Adrenal gland (tissue), 12 donors: ENCODE results near the gene MEGF11. TPM values are rescaled to one million over a fixed set of nuclear protein-coding genes. Genes with fewer than 3 reads are reported as not detected.

Source experiments
- DNase-seq, 7 donors: peaks; one replicate each; pipeline ENCODE4 v3.0.0-alpha.2; 2019 to 2020
- H3K27ac ChIP-seq, 5 donors: fragments of 200-600 bp; sonication (generic) in 4 of 5; 1 replicate in 3 of 5; 2 replicates in 2 of 5; pipeline versions ENCODE4 v1.5.1 to v1.8.0; 2016 to 2020; ENCODE audit warnings: mild to moderate bottlenecking in 1 of 5
- H3K27me3 ChIP-seq: fragments of 200-600 bp; 2 replicates; pipeline ENCODE4 v1.8.0; 2021
- H3K36me3 ChIP-seq, 2 donors: fragments of 200-600 bp; replicated peaks in 1 of 2; 1 replicate in 1 of 2; 2 replicates in 1 of 2; pipeline versions ENCODE4 v1.5.1 to v1.8.0; 2018 to 2022
- H3K4me1 ChIP-seq, 2 donors: fragments of 200-600 bp; replicated peaks in 1 of 2; 1 replicate in 1 of 2; 2 replicates in 1 of 2; pipeline versions ENCODE4 v1.5.1 to v1.8.0; 2018 to 2021
- H3K4me3 ChIP-seq, 4 donors: fragments of 200-600 bp; sonication (generic) in 3 of 4; one replicate each; pipeline ENCODE4 v1.5.1; 2016 to 2018
- H3K9me3 ChIP-seq, 3 donors: fragments of 200-600 bp; sonication (generic) in 1 of 3; replicated peaks in 1 of 3; 1 replicate in 2 of 3; 2 replicates in 1 of 3; pipeline versions ENCODE4 v1.5.1 to v1.8.0; 2016 to 2021
- POLR2A ChIP-seq, 2 donors: fragments of 450-650 bp; IDR thresholded peaks; one replicate each; pipeline ENCODE4 v1.6.1; 2017; ENCODE audit warnings: antibody characterized with exemption in 2 of 2, mild to moderate bottlenecking in 2 of 2, moderate library complexity in 1 of 2
- WGBS, 4 donors: extraction: QIAGEN DNeasy Blood & Tissue Kit in 2 of 4; methylation state at CpG; one replicate each; pipeline versions ENCODE4 v1.1.5 to v1.1.7; 2013 to 2017; 5-methylcytosine and 5-hydroxymethylcytosine counted together
- intact Hi-C, 2 donors: fragments of 100-400 bp; cut with DNase I; formaldehyde crosslinking; loops; one replicate each; pipeline versions ENCODE4 v1.14.1 to v1.15.0; 2022 to 2023
- polyA plus RNA-seq, 3 donors: library from polyadenylated mRNA; stranded (reverse); fragments of 200-250 nt in 2 of 3; fragments of 350-450 nt in 1 of 3; fragmentation: Illumina TruSeq in 1 of 3; extraction: RNeasy Lipid Tissue Mini Kit (QIAGEN cat#74804) in 1 of 3; gene quantifications; one replicate each; pipeline ENCODE4 v1.2.3, GENCODE V29; 2013 to 2014
- total RNA-seq, 9 donors: library from RNA; depleted of rRNA in 4 of 9; stranded (reverse); fragments of >200 nt in 4 of 9; fragments of 120-200 nt in 1 of 9; fragmentation: NEBNext Ultra II Directional in 1 of 9; extraction: Animal tissue kit (Norgen Biotek cat#: 25700) in 1 of 9; gene quantifications; one replicate each; pipeline versions ENCODE4 v1.1.0 to v1.2.4, GENCODE V29; 2013 to 2023
- TF ChIP-seq, protein P1 (sequence below), 6 experiments: fragments of 450-650 bp in 4 of 6; fragments of 200-600 bp in 2 of 6; sonication (generic) in 1 of 6; IDR thresholded peaks; 1 replicate in 5 of 6; 2 replicates in 1 of 6; pipeline versions ENCODE4 v1.5.1 to v1.8.0; 2016 to 2021; ENCODE audit warnings: antibody characterized with exemption in 6 of 6, mild to moderate bottlenecking in 2 of 6, moderate library complexity in 1 of 6
- donor health status: healthy with polysubstance abuse.
- donor health status: Bipolar disorder and iron deficiency.
- donor health status: DM: yes; HTN: yes; CAD: no.
- donor health status: DM: no; HTN: no; CAD: no.
- donor health status: DM: no; HTN: no; CAD: no.
- donor health status: DM: yes; HTN: yes; CAD: no.

The MEGF11 gene
- total and polyA plus RNA-seq, 12 donors, result 0.04 to 0.98 (median 0.14) TPM; not detected in 5

DNA sequence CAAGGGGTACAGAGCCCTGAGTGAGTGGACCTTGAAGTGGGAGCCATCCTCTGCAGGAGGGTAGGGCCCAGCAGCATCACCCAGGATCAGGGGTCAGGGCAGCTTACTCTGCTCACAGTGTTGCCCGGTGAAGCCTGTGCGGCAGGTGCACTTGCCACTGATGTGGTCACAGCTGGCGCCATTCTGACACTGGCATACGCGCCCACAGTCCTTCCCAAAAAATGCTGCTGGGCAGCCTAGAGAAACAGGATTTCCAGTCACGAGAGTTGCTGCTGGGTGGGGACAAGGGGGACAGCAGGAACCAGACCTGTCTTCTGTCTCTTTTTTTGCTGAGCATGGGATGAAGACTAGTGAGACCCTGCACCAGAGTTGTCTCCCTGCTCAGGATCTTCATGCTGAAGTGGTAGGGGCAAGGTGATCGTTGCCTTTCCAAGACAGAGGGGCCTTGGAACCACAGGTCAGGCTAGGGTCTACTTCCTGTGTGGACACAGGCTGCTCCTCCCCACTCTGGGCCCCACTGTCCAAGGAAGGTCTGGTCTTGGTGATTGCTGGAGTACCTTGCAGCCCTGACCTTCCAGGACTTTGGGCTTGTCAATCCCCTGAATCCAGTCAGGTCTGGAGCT is 337.4 kb downstream of the MEGF11 start:
- TF ChIP-seq POLR2A (IDR thresholded peaks at IDR 0.05), result no peak
- TF ChIP-seq, protein P1, sequence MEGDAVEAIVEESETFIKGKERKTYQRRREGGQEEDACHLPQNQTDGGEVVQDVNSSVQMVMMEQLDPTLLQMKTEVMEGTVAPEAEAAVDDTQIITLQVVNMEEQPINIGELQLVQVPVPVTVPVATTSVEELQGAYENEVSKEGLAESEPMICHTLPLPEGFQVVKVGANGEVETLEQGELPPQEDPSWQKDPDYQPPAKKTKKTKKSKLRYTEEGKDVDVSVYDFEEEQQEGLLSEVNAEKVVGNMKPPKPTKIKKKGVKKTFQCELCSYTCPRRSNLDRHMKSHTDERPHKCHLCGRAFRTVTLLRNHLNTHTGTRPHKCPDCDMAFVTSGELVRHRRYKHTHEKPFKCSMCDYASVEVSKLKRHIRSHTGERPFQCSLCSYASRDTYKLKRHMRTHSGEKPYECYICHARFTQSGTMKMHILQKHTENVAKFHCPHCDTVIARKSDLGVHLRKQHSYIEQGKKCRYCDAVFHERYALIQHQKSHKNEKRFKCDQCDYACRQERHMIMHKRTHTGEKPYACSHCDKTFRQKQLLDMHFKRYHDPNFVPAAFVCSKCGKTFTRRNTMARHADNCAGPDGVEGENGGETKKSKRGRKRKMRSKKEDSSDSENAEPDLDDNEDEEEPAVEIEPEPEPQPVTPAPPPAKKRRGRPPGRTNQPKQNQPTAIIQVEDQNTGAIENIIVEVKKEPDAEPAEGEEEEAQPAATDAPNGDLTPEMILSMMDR (IDR thresholded peaks at IDR 0.05), result no peak
- peaks cover 0 to 17% of the 10 kb centered on the region in 2 donors for H3K4me1 ChIP-seq
- intact Hi-C loops, result no loop called here
- H3K36me3 ChIP-seq, result peaks cover 0 to 6% of the 10 kb centered on the region in 2 donors
- no peaks in the 10 kb centered on the region for H3K9me3 ChIP-seq
- WGBS, 4 donors, result 73 to 94% (median 90%) methylated on average over 2 to 7 of the region's 7 CpGs
- peak overlapping the region in 1 of 5 donors; percentile 73 for H3K27ac ChIP-seq
- no peaks in the 10 kb centered on the region for H3K27me3 ChIP-seq
- peak in 2 of 7 donors; percentile 3 to 46 for DNase-seq
- H3K4me3 ChIP-seq, result no peak overlapping the region

DNA sequence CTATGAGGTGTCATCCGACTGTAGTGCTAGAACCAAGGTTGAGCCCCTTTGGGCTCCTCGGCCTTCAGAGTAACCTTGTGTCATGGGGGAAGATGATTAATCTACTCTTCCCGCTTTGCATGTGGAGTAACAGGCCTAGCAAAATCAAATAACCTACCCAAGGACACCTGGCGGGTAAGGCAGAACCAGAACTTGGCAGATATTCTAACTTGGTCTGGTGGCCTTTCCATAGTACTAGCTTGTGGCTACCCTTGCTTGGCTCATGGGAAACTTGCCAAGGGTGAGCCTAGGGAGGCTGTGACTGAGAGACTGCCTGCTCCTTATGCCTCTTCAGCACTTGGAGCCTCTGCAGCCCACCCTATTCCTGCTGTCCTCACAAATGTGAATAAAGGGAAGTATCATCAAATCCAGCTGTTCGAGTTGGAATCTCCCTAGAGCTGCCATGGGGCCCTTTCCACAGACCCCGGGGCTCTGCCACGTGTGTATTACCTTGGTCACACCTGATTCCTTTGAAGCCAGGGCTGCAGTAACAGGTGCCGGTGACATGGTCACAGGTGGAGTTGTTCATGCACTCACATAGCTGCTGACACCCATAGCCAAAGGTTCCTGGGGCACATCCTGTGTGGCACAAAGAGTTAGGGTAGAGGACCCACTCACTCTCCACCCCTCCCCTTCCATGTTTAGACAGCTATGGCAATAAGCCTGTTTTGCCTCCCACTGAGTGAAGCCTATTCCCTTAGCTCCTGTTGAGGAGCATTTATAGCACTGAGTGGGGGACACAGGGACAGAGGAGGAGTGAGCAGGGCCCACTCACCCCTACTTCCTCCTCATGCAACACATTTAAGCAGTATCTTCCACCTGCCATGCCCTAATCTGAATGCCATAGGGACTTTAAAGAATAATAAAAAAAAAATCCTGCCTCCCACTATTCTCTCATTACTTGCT is 338.3 kb downstream of the MEGF11 start:
- intact Hi-C loops, result no loop called here
- TF ChIP-seq POLR2A (IDR thresholded peaks at IDR 0.05), result no peak
- TF ChIP-seq, protein P1 (IDR thresholded peaks at IDR 0.05), result no peak
- 52 to 69% (median 59%) methylated on average over 8 of the region's 8 CpGs for WGBS, 4 donors

DNA sequence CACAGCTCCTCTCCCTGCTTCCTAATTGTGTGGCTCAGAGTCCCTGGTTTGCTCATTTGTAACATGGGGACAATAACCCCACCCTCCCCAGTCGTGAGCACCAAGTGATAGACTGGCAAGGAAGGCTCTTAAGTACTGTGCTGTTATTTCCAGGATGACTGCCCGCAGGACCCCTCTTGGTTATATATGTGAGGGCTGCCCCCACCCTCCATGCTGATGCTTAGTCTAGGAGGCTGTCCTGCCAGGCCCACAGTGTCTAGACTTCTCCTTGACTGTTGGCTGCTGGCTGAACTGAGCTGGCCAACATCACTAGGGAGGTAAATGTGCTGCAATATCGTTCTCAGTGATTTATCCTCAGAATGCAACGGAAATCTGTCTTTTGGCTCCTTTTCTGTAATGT is 339.2 kb downstream of the MEGF11 start:
- Histone ChIP-seq H3K9me3 (no peaks in the 10 kb centered on the region), H3K4me3 (no peak overlapping the region), H3K27me3 (no peaks in the 10 kb centered on the region), H3K4me1 (peaks cover 0 to 17% of the 10 kb centered on the region in 2 donors), H3K27ac (peak overlapping the region in 4 of 5 donors; percentile 23 to 73 (median 63)), H3K36me3 (peaks cover 0 to 17% of the 10 kb centered on the region in 2 donors)
- intact Hi-C loops, result no loop called here
- TF ChIP-seq, protein P1 (IDR thresholded peaks at IDR 0.05), result no peak
- no peak for TF ChIP-seq POLR2A (IDR thresholded peaks at IDR 0.05)
- peak in 4 of 7 donors; percentile 30 to 60 (median 38) for DNase-seq
- 43 to 55% (median 50%) methylated on average over 3 to 4 of the region's 4 CpGs for WGBS, 4 donors

More for the DNA sequence above, 338.3 kb downstream of the MEGF11 start:
- peak in 4 of 7 donors; percentile 46 to 65 (median 49) for DNase-seq
- H3K9me3 ChIP-seq, result no peaks in the 10 kb centered on the region
- peak overlapping the region in 4 of 5 donors; percentile 23 to 73 (median 54) for H3K27ac ChIP-seq
- peaks cover 0 to 17% of the 10 kb centered on the region in 2 donors for H3K4me1 ChIP-seq
- no peak overlapping the region for H3K4me3 ChIP-seq
- no peaks in the 10 kb centered on the region for H3K27me3 ChIP-seq
- H3K36me3 ChIP-seq, result peaks cover 0 to 11% of the 10 kb centered on the region in 2 donors

DNA sequence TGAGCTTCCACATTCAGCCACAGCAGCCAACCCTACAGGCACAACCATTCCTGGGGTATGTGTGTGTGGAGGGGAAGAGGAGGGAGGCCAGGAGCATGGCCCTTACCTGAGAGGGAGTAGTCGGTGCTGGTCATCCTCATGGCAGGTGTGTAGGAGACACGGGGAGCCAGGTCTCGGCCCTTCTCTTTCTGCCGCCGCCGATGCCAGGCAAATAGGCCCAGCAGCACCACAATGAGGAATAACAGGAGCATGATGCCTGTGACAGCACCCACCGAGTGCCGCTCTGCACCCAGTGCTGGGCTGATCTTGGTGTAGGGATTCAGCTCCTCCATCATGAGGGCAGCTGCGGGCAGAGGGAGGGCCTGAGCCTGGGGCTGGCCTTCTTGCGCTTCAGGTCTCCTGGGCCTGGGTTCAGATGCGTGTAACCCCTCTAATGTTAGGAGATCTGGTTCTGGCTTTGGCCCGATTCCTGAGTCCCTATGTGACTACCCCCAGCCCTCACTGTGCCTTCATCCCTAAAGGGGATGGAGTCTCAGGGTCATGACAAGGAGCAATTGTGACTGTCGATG is 339.8 kb downstream of the MEGF11 start:
- intact Hi-C loops, result no loop called here
- Histone ChIP-seq H3K27ac (peak overlapping the region in 2 of 5 donors; percentile 68 to 73), H3K27me3 (no peaks in the 10 kb centered on the region), H3K36me3 (peaks cover 0 to 17% of the 10 kb centered on the region in 2 donors), H3K4me3 (no peak overlapping the region), H3K9me3 (no peaks in the 10 kb centered on the region), H3K4me1 (peaks cover 0 to 17% of the 10 kb centered on the region in 2 donors)
- WGBS, 4 donors, result 88 to 92% (median 91%) methylated on average over 6 to 13 of the region's 13 CpGs
- DNase-seq, result peak in 2 of 7 donors; percentile 7 to 48
- TF ChIP-seq, protein P1 (IDR thresholded peaks at IDR 0.05), result no peak
- TF ChIP-seq POLR2A (IDR thresholded peaks at IDR 0.05), result no peak
